Right atrium auricular region (tissue), 2 donors: ENCODE results near the gene ATP8B4. TPM values are rescaled to one million over a fixed set of nuclear protein-coding genes. Genes with fewer than 3 reads are reported as not detected.

Experiments used
- DNase-seq: peaks from one replicate; pipeline ENCODE4 v3.0.0-alpha.2; 2019; ENCODE audit warnings: low spot score
- H3K27ac ChIP-seq, 2 donors: fragments of 200-600 bp; sonication (generic); 1 replicate in 1 of 2; 2 replicates in 1 of 2; pipeline ENCODE4 v1.5.1; 2016 to 2019
- H3K27me3 ChIP-seq, 2 donors: fragments of 200-600 bp; sonication (generic); one replicate each; pipeline versions ENCODE4 v1.5.1 to v1.6.0; 2017 to 2019
- H3K36me3 ChIP-seq: fragments of 200-600 bp; sonication (generic); one replicate; pipeline ENCODE4 v1.5.1; 2016
- H3K4me1 ChIP-seq, 2 donors: fragments of 200-600 bp; sonication (generic); one replicate each; pipeline versions ENCODE4 v1.5.1 to v1.6.0; 2017 to 2019
- H3K4me3 ChIP-seq, 2 donors: fragments of 200-600 bp; sonication (generic); 1 replicate in 1 of 2; 2 replicates in 1 of 2; pipeline ENCODE4 v1.5.1; 2017 to 2019; ENCODE audit warnings: mild to moderate bottlenecking in 1 of 2, moderate library complexity in 1 of 2
- H3K9me3 ChIP-seq, 2 donors: fragments of 200-600 bp; sonication (generic); one replicate each; pipeline ENCODE4 v1.5.1; 2019
- CTCF ChIP-seq, 2 donors: fragments of 200-600 bp; sonication (generic); IDR thresholded peaks; one replicate each; pipeline ENCODE4 v1.5.1; 2019; ENCODE audit warnings: antibody characterized with exemption in 2 of 2
- total RNA-seq, 2 donors: library from RNA; depleted of rRNA; stranded (reverse); fragments of >200 nt; gene quantifications; one replicate each; pipeline ENCODE4 v1.1.0, GENCODE V29; 2016

Gene ATP8B4
- total RNA-seq, 2 donors from 2014 or later = 2.0 to 2.5 TPM

DNA sequence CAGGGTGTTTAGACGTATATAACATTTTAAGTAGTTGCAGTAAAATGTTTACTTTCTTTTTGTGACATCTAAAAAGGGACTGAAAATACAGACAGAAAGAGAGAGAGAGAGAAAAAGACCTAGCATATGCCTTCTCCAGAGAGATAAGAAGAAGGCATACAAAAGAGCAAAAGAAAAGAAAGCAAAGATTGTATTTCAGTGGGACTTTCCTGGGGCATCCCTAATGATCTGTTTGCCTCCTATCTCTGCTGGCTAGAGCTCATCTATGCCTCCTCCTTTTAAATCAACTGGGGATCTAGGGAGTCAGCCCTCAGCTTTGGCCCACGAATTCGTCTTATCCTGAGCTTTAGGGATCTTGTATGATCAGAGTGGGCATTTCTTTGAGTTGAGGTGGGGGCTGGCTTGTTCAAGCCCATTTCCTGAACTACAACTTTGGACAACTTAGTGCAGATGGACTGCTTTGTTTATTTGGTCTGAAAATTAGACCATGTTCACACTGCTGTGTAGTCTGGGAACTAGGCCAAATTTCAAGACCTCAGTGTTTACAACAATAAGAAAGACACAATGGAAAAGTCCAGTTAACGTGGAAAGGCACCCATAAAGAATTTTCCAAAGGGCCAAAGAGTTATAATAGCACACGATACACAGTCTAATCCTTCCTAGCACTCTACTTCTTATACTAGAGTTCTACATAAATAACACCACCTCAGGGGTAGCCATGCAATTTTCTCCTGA is 61.0 kb downstream of the ATP8B4 start:
- DNase-seq = no peak
- Histone ChIP-seq H3K9me3 (no peaks in the 10 kb centered on the region), H3K27me3 (no peaks in the 10 kb centered on the region), H3K27ac (peak overlapping the region in 1 of 2 donors; percentile 23), H3K4me1 (peaks cover 0 to 5% of the 10 kb centered on the region in 2 donors), H3K4me3 (no peak overlapping the region), H3K36me3 (no peaks in the 10 kb centered on the region)
- no peak for TF ChIP-seq CTCF (IDR thresholded peaks at IDR 0.05)

- Histone ChIP-seq H3K4me3 (no peak overlapping the region), H3K27ac (peak overlapping the region in 1 of 2 donors; percentile 23), H3K4me1 (peaks cover 0 to 5% of the 10 kb centered on the region in 2 donors), H3K27me3 (no peaks in the 10 kb centered on the region), H3K36me3 (no peaks in the 10 kb centered on the region), H3K9me3 (no peaks in the 10 kb centered on the region)
- no peak for TF ChIP-seq CTCF (IDR thresholded peaks at IDR 0.05)
- DNase-seq = no peak
Measured at GRCh38 chr15:50057196-50057595, 61.8 kb downstream of the ATP8B4 start.

- Histone ChIP-seq H3K27me3 (no peaks in the 10 kb centered on the region), H3K36me3 (no peaks in the 10 kb centered on the region), H3K4me1 (peaks cover 0 to 5% of the 10 kb centered on the region in 2 donors), H3K4me3 (no peak overlapping the region), H3K9me3 (no peaks in the 10 kb centered on the region), H3K27ac (peak overlapping the region; percentile 55 to 75)
- TF ChIP-seq CTCF (IDR thresholded peaks at IDR 0.05) = no peak
- DNase-seq = no peak
Measured at GRCh38 chr15:50055750-50056157, 63.3 kb downstream of the ATP8B4 start.

DNA sequence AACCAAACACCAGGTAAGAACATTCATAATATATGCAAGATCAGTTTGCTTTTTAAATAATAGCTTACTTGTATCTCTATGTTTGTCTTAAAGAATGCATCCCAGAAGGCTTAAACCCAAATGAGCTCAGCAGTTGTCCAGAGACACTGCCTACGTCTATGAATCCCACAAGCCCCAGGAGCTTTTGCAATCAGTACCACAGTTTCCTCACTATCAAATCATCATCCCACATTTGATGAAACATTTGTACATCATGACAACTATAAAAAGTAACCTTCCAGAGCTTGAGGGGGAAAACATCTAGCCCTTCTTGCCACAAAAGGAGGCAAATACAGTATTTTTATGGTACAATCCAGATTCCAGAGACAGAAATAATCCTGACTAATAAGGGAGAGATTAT is 63.7 kb downstream of the ATP8B4 start:
- H3K27me3 ChIP-seq = no peaks in the 10 kb centered on the region
- no peaks in the 10 kb centered on the region for H3K9me3 ChIP-seq
- no peak for DNase-seq
- H3K4me1 ChIP-seq = peaks cover 0 to 5% of the 10 kb centered on the region in 2 donors
- no peak for TF ChIP-seq CTCF (IDR thresholded peaks at IDR 0.05)
- no peaks in the 10 kb centered on the region for H3K36me3 ChIP-seq
- H3K27ac ChIP-seq = peak overlapping the region; percentile 55 to 75
- no peak overlapping the region for H3K4me3 ChIP-seq

DNA sequence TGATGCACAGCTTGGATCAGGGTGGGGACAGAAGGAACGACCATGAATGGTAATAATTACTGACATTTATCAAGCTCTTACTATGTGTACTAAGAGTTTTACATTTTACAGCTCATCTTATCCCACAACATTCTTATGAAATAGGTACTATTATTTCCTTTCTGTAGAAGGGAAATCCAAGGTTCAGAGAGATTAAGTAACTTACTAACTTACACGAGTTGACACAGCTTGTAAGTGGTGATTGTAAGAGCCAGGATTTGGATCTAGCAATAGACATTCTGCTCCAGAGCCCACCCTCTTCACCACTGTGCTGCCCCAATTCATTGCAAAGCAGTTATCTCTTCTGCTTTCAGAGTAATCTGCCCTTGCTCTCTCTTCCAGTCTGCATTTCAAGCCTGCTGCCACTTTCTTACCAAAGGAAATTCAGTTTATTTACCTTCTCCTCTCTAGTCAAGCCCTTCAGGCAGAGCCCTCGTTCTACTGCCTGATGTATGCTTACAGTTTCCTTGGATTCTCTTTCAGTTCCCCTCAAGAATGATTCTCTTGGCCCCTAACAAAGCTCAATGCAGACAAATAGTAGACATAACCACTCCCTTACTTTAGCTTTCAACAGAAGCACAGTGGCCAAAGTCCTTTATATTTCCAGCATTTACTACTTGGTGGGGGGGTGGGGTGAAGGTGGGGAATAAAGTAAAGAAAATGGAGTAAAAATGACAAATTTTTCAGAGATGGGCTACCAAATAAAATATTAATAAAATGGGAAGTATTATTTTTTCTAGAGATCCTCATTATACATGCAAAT is 65.8 kb downstream of the ATP8B4 start:
- H3K27me3 ChIP-seq = no peaks in the 10 kb centered on the region
- H3K4me3 ChIP-seq = no peak overlapping the region
- H3K27ac ChIP-seq = no peak overlapping the region
- H3K4me1 ChIP-seq = peaks cover 0 to 5% of the 10 kb centered on the region in 2 donors
- DNase-seq = no peak
- no peak for TF ChIP-seq CTCF (IDR thresholded peaks at IDR 0.05)
- H3K36me3 ChIP-seq = no peaks in the 10 kb centered on the region
- no peaks in the 10 kb centered on the region for H3K9me3 ChIP-seq
